OCI-LY3 (cell line): Measurements from ENCODE around the gene NTN5.

Experiments
- EZH2phosphoT487 ChIP-seq: fragments of 200-600 bp; shearing (Covaris generic); IDR thresholded peaks from 2 replicates; pipeline ENCODE4 v1.6.1; 2018; ENCODE audit warnings: antibody characterized with exemption, mixed run types, low read depth
- TF ChIP-seq, protein P1 (sequence below): fragments of 200-600, 300-600 bp; sonication (generic); IDR thresholded peaks from 2 replicates; pipeline ENCODE4 v1.5.1; 2014; ENCODE audit warnings: antibody characterized with exemption, low read length, low read depth

DNA sequence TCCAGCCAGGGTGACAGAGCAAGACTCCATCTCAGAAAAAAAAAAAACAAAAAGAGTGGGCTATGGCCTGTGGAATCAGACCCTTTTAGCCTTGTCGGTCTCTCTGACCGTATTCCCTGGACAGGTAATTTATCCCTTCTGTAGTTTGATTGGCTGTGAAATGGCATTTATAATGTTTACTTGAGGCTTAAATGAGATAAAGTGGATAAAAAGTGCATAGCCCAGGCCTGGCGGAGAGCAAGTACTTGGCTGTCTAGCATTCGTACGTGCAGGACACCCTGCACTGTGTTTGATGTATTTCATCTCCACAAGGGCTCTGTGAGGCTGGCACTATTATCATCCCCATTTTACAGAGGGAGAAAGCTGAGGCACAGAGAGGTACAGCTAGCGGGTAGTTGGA, 7.0 kb downstream of the NTN5 start:
- TF ChIP-seq, protein P1, sequence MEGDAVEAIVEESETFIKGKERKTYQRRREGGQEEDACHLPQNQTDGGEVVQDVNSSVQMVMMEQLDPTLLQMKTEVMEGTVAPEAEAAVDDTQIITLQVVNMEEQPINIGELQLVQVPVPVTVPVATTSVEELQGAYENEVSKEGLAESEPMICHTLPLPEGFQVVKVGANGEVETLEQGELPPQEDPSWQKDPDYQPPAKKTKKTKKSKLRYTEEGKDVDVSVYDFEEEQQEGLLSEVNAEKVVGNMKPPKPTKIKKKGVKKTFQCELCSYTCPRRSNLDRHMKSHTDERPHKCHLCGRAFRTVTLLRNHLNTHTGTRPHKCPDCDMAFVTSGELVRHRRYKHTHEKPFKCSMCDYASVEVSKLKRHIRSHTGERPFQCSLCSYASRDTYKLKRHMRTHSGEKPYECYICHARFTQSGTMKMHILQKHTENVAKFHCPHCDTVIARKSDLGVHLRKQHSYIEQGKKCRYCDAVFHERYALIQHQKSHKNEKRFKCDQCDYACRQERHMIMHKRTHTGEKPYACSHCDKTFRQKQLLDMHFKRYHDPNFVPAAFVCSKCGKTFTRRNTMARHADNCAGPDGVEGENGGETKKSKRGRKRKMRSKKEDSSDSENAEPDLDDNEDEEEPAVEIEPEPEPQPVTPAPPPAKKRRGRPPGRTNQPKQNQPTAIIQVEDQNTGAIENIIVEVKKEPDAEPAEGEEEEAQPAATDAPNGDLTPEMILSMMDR = no peak
- no peak for TF ChIP-seq EZH2phosphoT487
